Choroid plexus epithelial cell (primary cell): ENCODE data around the gene FCRLB.
"Not testable (repeated sequence)": the region's sequence is repeated elsewhere in the genome, so short reads cannot be mapped to it uniquely, and the experiment has no call there.

Experiments
- DNase-seq: peaks from one replicate; pipeline ENCODE4 v3.0.0-alpha.2; 2010; ENCODE audit warnings: low read depth
- H3K4me3 ChIP-seq: 2 replicates; pipeline ENCODE4 v1.5.1; 2011; ENCODE audit warnings: low read depth, mild to moderate bottlenecking, control low read depth, low read length, moderate library complexity
- CTCF ChIP-seq: conservative IDR thresholded peaks from 2 replicates; pipeline ENCODE4 v1.5.1; 2011; ENCODE audit warnings: low read depth, mild to moderate bottlenecking, control low read depth, inconsistent platforms, low read length, moderate library complexity

Gene FCRLB

GRCh38 chr1:161720956-161721737 is at the start of gene FCRLB:
FCRLB (plus strand) TSS chr1:161721544; CDS start chr1:161722673, 1,129 bp downstream.
- H3K4me3 ChIP-seq: no peak within 1 kb of the TSS
- DNase-seq: no peak
- TF ChIP-seq CTCF: no peak

GRCh38 chr1:161673437-161673836 is 47.9 kb upstream of the FCRLB start:
- not testable (repeated sequence) for H3K4me3 ChIP-seq
- peak; percentile 4 for DNase-seq

GRCh38 chr1:161674447-161674846 is 46.9 kb upstream of the FCRLB start:
- not testable (repeated sequence) for DNase-seq, H3K4me3 ChIP-seq

- DNase-seq, H3K4me3 ChIP-seq: not testable (repeated sequence)
These were observed 46.4 kb upstream of the FCRLB start for GRCh38 chr1:161674908-161675307.

GRCh38 chr1:161676441-161676840 is 44.9 kb upstream of the FCRLB start:
- TF ChIP-seq CTCF: no peak
- no peak overlapping the region for H3K4me3 ChIP-seq
- DNase-seq: no peak

- no peak overlapping the region for H3K4me3 ChIP-seq
- DNase-seq: no peak
- TF ChIP-seq CTCF: no peak
These were observed 44.2 kb upstream of the FCRLB start for GRCh38 chr1:161676958-161677689.

GRCh38 chr1:161678500-161678899 is 42.8 kb upstream of the FCRLB start:
- H3K4me3 ChIP-seq: no peak overlapping the region
- TF ChIP-seq CTCF: no peak
- DNase-seq: no peak

GRCh38 chr1:161681879-161682278 is 39.5 kb upstream of the FCRLB start:
- no peak for TF ChIP-seq CTCF
- no peak overlapping the region for H3K4me3 ChIP-seq
- DNase-seq: no peak
